COR-L47 (cell line): ENCODE data around the gene STXBP5.
"Not testable (repeated sequence)": the region's sequence is repeated elsewhere in the genome, so short reads cannot be mapped to it uniquely, and the experiment has no call there.

Experiments used
- DNase-seq: peaks from one replicate; lab custom pipeline; 2025; lab: John Stamatoyannopoulos, UW

The STXBP5 gene

GRCh38 chr6:147297663-147298316 is 93.6 kb downstream of the STXBP5 start:
- DNase-seq = no peak

- no peak for DNase-seq
Measured at GRCh38 chr6:147298461-147298860, 94.2 kb downstream of the STXBP5 start.

- no peak for DNase-seq
Measured at GRCh38 chr6:147299035-147299434, 94.8 kb downstream of the STXBP5 start.

- no peak for DNase-seq
Measured at GRCh38 chr6:147301070-147301469, 96.9 kb downstream of the STXBP5 start.

- DNase-seq = no peak
Measured at GRCh38 chr6:147304016-147304415, 99.8 kb downstream of the STXBP5 start.

GRCh38 chr6:147310521-147310920 is 106.3 kb downstream of the STXBP5 start:
- DNase-seq = no peak

- no peak for DNase-seq
Measured at GRCh38 chr6:147311218-147311617, 107.0 kb downstream of the STXBP5 start.

- no peak for DNase-seq
Measured at GRCh38 chr6:147321260-147321659, 117.0 kb downstream of the STXBP5 start.

- no peak for DNase-seq
Measured at GRCh38 chr6:147322299-147323162, 118.3 kb downstream of the STXBP5 start.

- no peak for DNase-seq
Measured at GRCh38 chr6:147325557-147325956, 121.3 kb downstream of the STXBP5 start.

GRCh38 chr6:147331401-147331800 is 127.2 kb downstream of the STXBP5 start:
- no peak for DNase-seq

- DNase-seq = no peak
Measured at GRCh38 chr6:147337921-147338320, 133.7 kb downstream of the STXBP5 start.

- DNase-seq = no peak
Measured at GRCh38 chr6:147341486-147341885, 137.3 kb downstream of the STXBP5 start.

- no peak for DNase-seq
Measured at GRCh38 chr6:147345902-147346301, 141.7 kb downstream of the STXBP5 start.

GRCh38 chr6:147347179-147347881 is 143.1 kb downstream of the STXBP5 start:
- DNase-seq = no peak

- no peak for DNase-seq
Measured at GRCh38 chr6:147347882-147348575, 143.8 kb downstream of the STXBP5 start.

- no peak for DNase-seq
Measured at GRCh38 chr6:147361311-147361981, 157.2 kb downstream of the STXBP5 start.

- DNase-seq = no peak
Measured at GRCh38 chr6:147366290-147366689, 162.1 kb downstream of the STXBP5 start.

GRCh38 chr6:147371325-147371724 is 167.1 kb downstream of the STXBP5 start:
- DNase-seq = no peak

GRCh38 chr6:147372806-147373205 is 168.6 kb downstream of the STXBP5 start:
- no peak for DNase-seq

- DNase-seq = no peak
Measured at GRCh38 chr6:147378819-147379218, 174.6 kb downstream of the STXBP5 start.

GRCh38 chr6:147380841-147381240 is 176.6 kb downstream of the STXBP5 start:
- not testable (repeated sequence) for DNase-seq
